ENCODE data around the gene ATP8B1.

DNA sequence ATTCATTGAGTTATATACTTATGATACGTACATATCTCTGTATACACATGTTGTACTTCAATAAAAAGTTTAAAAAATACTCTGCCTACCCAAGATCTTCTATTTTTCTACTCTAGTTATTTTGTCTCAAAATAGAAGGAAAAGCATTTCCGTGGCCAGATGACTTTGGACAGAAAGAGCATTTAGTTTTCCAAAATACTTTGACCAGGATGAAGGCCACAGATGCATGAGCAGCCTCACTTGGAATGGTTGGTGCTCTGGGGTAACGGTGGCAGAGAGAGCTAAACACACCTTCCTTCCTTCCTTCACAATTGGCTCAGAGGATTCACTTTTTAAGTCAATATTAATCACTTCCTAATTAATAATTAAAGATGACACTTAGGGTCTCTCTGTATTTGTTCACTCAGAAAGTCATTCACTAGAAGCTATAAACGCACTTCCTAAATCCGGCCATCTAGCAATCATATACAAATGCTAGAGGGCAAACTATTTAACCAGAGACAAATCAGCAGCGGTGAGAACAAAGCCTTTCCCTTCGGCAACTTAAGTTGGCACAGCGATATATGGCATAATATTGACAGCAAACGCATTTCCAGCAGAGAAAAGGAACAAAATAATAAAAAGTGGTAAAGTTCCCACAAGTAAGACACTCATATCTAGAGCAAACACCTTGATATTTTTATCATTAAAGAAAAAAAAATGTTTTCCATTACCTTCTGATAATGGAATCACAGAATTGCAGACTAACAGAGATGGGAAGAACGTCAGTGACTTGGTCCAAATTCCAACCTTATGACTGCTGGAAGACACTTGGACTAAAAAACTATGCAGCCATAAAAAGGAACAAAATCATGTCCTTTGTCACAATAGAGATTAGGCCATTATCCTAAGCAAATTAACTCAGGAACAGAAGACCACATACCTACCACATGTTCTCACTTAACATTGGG is 125.6 kb downstream of the ATP8B1 start:
- TF ChIP-seq, protein P1, sequence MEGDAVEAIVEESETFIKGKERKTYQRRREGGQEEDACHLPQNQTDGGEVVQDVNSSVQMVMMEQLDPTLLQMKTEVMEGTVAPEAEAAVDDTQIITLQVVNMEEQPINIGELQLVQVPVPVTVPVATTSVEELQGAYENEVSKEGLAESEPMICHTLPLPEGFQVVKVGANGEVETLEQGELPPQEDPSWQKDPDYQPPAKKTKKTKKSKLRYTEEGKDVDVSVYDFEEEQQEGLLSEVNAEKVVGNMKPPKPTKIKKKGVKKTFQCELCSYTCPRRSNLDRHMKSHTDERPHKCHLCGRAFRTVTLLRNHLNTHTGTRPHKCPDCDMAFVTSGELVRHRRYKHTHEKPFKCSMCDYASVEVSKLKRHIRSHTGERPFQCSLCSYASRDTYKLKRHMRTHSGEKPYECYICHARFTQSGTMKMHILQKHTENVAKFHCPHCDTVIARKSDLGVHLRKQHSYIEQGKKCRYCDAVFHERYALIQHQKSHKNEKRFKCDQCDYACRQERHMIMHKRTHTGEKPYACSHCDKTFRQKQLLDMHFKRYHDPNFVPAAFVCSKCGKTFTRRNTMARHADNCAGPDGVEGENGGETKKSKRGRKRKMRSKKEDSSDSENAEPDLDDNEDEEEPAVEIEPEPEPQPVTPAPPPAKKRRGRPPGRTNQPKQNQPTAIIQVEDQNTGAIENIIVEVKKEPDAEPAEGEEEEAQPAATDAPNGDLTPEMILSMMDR (IDR thresholded peaks at IDR 0.05): no peak
- no peak for TF ChIP-seq POLR2A (IDR thresholded peaks at IDR 0.05)
